ENCODE results near the gene IGSF9B. TPM values are rescaled to one million over a fixed set of nuclear protein-coding genes. Genes with fewer than 3 reads are reported as not detected.

IGSF9B gene
- total and polyA plus RNA-seq, 2 of the 13 experiments (the other 11 are each of a cell fraction or from before 2014, with no cell fraction given) = not detected

DNA sequence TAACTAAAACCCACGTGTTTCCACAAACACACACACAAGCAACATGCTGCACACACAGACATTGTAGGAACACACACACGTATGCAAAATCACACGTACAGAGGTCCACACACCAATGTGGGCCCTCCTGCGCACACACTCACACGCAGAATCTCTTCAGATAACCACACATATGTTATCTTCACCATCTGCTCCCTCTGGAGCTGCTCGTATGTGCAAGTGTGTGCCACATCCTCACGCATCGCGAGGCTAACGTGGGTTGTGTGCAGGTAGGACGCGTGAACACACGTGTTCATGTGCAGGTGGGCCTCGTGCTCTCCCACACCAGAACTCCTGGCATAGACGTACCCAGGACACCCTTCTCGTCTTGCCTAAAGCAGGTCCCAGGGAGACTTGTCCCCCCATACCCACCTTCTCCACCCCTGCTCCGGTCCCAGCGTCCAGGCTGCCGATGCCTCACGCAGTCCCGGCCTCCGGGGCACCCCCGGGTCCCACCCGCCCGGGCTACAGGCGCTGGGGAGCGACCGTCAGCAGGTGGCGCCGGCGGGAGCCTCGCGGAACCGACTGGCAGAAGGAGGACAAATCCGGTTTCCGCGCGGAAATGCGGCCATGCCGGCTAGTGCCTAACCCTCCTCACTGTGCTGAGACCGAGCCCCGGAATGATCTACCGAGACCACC, 10.3 kb upstream of the IGSF9B start (continued):
- TF ChIP-seq, protein P1, sequence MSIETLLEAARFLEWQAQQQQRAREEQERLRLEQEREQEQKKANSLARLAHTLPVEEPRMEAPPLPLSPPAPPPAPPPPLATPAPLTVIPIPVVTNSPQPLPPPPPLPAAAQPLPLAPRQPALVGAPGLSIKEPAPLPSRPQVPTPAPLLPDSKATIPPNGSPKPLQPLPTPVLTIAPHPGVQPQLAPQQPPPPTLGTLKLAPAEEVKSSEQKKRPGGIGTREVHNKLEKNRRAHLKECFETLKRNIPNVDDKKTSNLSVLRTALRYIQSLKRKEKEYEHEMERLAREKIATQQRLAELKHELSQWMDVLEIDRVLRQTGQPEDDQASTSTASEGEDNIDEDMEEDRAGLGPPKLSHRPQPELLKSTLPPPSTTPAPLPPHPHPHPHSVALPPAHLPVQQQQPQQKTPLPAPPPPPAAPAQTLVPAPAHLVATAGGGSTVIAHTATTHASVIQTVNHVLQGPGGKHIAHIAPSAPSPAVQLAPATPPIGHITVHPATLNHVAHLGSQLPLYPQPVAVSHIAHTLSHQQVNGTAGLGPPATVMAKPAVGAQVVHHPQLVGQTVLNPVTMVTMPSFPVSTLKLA (IDR thresholded peaks at IDR 0.05) = peak; percentile 78

DNA sequence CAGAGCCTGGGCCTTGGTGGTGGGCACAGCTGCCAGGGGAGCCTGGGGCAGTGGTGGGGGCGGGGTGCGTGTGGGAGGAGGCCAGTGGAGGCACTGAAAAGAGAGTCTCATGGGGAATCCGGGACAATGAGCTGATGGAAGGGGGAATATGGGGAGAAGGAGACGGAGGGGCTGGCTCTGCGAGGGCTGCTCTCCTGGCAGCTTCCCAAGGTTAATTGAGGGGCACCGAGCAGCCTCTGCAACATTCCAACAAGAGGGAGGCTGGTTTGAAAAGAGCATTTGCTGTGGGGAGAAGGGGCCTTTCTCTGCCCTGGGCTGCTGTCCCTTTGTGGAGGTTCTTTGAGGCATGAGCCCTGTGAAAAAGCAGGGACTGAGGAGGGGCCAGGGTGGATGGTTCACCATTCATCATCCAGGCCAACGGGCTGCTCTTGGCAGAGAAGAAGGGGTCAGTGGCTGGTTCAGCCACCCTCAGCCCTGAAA, 9.4 kb upstream of the IGSF9B start:
- CTCF ChIA-PET (ENCODE audit: low intra/inter-chr PET ratio, low total read pairs) = no interaction called here
- no peaks in the 10 kb centered on the region for H4K20me1 ChIP-seq (ENCODE audit: insufficient read depth, low read length)
- H3K4me3 ChIP-seq (replicated peaks in 1 of 3; ENCODE audit: insufficient read depth in 1 of 3, low read depth in 2 of 3, low read length in 3 of 3) = no peak overlapping the region
- FAIRE-seq = no peak
- H3K4me1 ChIP-seq (ENCODE audit: insufficient read depth, low read length) = no peaks in the 10 kb centered on the region
- no peak overlapping the region for H3K9ac ChIP-seq (ENCODE audit: insufficient read depth, low read depth, low read length)
- H3K27ac ChIP-seq (ENCODE audit: extremely low read length, insufficient read depth, low read length) = no peak overlapping the region
- no peak for ATAC-seq
- BruUV-seq (replicated peaks) = no TSS peak
- no peaks in the 10 kb centered on the region for H3K79me2 ChIP-seq (ENCODE audit: insufficient read depth, low read length)
- peaks cover 7 to 35% of the 10 kb centered on the region in 2 experiments; a peak in 3 of 5 replicates for H3K27me3 ChIP-seq (ENCODE audit: control insufficient read depth in 1 of 2, insufficient read depth in 2 of 2, low read length in 2 of 2)
- H3K36me3 ChIP-seq (replicated peaks in 1 of 2; ENCODE audit: control insufficient read depth in 1 of 2, insufficient read depth in 2 of 2, low read length in 2 of 2) = no peaks in the 10 kb centered on the region
- intact Hi-C loops (cut with micrococcal nuclease; ENCODE audit: unreplicated experiment) = no loop called here
- POLR2A ChIA-PET = no interaction called here
- H3K4me2 ChIP-seq (ENCODE audit: low read depth, low read length) = no peak overlapping the region
- no peak for DNase-seq (ENCODE audit: low spot score)
- 10% methylated on average over 7 of the region's 7 CpGs for WGBS (ENCODE audit: low lambda C conversion rate)
- no peaks in the 10 kb centered on the region for H3K9me3 ChIP-seq (ENCODE audit: low read length)
- in situ Hi-C loops (cut with HindIII; ENCODE audit: extremely low pct_ligation_motif_present, low pct_unique_long_range_greater_than_20kb) = no loop called here
- H2AFZ ChIP-seq (ENCODE audit: low read length) = no peak overlapping the region
- TF ChIP-seq HNRNPL (IDR thresholded peaks at IDR 0.05; ENCODE audit: low read depth, low read length) (no peak), ZMYM4 (CRISPR knock-in tag; IDR thresholded peaks at IDR 0.05) (no peak), FLYWCH1 (CRISPR knock-in tag; IDR thresholded peaks at IDR 0.05) (no peak), RELA (CRISPR knock-in tag; IDR thresholded peaks at IDR 0.05) (no peak), ZNF564 (CRISPR knock-in tag; IDR thresholded peaks at IDR 0.05) (no peak), HOXA3 (CRISPR knock-in tag; IDR thresholded peaks at IDR 0.05) (no peak), GZF1 (CRISPR knock-in tag; IDR thresholded peaks at IDR 0.05) (no peak), RARG (CRISPR knock-in tag; IDR thresholded peaks at IDR 0.05; ENCODE audit: low read depth) (no peak)
- TF ChIP-seq, protein P2, sequence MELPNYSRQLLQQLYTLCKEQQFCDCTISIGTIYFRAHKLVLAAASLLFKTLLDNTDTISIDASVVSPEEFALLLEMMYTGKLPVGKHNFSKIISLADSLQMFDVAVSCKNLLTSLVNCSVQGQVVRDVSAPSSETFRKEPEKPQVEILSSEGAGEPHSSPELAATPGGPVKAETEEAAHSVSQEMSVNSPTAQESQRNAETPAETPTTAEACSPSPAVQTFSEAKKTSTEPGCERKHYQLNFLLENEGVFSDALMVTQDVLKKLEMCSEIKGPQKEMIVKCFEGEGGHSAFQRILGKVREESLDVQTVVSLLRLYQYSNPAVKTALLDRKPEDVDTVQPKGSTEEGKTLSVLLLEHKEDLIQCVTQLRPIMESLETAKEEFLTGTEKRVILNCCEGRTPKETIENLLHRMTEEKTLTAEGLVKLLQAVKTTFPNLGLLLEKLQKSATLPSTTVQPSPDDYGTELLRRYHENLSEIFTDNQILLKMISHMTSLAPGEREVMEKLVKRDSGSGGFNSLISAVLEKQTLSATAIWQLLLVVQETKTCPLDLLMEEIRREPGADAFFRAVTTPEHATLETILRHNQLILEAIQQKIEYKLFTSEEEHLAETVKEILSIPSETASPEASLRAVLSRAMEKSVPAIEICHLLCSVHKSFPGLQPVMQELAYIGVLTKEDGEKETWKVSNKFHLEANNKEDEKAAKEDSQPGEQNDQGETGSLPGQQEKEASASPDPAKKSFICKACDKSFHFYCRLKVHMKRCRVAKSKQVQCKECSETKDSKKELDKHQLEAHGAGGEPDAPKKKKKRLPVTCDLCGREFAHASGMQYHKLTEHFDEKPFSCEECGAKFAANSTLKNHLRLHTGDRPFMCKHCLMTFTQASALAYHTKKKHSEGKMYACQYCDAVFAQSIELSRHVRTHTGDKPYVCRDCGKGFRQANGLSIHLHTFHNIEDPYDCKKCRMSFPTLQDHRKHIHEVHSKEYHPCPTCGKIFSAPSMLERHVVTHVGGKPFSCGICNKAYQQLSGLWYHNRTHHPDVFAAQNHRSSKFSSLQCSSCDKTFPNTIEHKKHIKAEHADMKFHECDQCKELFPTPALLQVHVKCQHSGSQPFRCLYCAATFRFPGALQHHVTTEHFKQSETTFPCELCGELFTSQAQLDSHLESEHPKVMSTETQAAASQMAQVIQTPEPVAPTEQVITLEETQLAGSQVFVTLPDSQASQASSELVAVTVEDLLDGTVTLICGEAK (IDR thresholded peaks at IDR 0.05) = no peak
- TF ChIP-seq, protein P2 (CRISPR knock-in tag; IDR thresholded peaks at IDR 0.05) = no peak
- TF ChIP-seq, protein P3, sequence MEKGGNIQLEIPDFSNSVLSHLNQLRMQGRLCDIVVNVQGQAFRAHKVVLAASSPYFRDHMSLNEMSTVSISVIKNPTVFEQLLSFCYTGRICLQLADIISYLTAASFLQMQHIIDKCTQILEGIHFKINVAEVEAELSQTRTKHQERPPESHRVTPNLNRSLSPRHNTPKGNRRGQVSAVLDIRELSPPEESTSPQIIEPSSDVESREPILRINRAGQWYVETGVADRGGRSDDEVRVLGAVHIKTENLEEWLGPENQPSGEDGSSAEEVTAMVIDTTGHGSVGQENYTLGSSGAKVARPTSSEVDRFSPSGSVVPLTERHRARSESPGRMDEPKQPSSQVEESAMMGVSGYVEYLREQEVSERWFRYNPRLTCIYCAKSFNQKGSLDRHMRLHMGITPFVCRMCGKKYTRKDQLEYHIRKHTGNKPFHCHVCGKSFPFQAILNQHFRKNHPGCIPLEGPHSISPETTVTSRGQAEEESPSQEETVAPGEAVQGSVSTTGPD (CRISPR knock-in tag; IDR thresholded peaks at IDR 0.05) = no peak
